ENCODE measurements around the gene PLA2G4E. TPM values are rescaled to one million over a fixed set of nuclear protein-coding genes. Genes with fewer than 3 reads are reported as not detected.

The PLA2G4E gene
- not detected in 2 replicates for total RNA-seq

GRCh38 chr15:42020713-42021273 is at the start of gene PLA2G4E:
Gene PLA2G4E (minus strand): TSS chr15:42021042. CDS start chr15:42021030, 12 bp downstream.

DNA sequence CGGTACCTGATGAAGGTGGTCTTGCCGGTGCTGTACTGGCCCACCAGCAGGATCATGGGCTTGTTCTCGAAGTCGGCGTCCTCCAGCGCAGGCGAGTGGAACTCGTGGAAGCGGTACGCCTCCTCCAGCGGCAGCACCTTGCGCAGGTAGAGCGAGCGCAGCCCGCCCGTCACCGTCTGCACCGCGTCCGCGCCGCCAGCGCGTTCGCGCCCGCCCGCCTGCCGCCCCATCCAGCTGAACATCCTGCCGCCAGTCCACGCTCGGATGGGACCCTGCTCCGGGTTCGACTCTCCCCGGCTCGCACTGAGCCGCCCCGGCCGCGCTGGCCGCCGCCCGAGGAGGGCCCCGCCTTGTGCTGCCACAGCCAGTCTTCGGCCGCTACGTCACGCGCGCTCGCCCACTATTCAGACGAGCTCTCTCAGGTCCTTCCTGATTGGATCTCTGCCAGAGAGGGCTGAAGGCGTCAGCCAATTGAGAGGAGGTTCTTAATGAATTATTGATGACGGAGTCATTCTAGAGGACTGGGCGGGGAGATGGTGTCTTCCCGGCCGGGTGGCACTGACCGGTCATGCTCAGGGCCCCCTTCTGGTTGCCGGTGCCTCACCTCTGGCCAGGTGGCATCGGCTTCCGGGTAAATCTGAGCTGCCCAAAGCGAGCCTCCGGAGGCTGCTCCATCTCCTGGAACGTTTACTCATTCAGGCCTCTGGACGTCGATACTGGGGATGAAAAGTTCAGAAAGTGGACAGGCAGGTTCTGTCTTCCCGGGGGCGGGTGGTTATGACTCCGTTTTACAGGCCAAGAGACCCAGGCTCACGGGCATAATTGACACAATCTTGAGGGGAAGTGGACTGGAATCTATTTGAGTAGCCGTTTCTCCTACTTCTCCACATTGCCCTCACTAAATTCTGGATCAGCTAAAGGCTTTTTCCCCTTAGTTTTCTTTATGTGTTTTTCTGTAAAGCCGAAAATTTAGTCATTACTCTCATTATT is 48.3 kb downstream of the PLA2G4E start, which contains the start of gene EHD4:
Gene EHD4 (minus strand): TSS at position 305 of the 990 bp plus-strand sequence. CDS start 63 bp downstream, at position 242.

Other genes starting within 250 kb of the PLA2G4E start
- 14.7 and 58.0 TPM in 2 replicates for gene MAPKBP1, start 246.6 kb downstream of the PLA2G4E start, total RNA-seq
- gene JMJD7, start 192.9 kb downstream of the PLA2G4E start, total RNA-seq, result 3.9 and 6.0 TPM in 2 replicates
- 0.66 and 1.7 TPM in 2 replicates for gene PLA2G4B, start 182.2 kb downstream of the PLA2G4E start, total RNA-seq
- gene SPTBN5, start 127.0 kb downstream of the PLA2G4E start, total RNA-seq, result 0.44 and 2.4 TPM in 2 replicates
- gene EHD4, start 48.5 kb downstream of the PLA2G4E start, total RNA-seq, result 14.7 and 60.0 TPM in 2 replicates
- not detected in 2 replicates for gene PLA2G4D, start 73.5 kb upstream of the PLA2G4E start, total RNA-seq
- not detected in 2 replicates for gene PLA2G4F, start 135.6 kb upstream of the PLA2G4E start, total RNA-seq
- 53.0 and 66.7 TPM in 2 replicates for gene VPS39, start 187.3 kb upstream of the PLA2G4E start, total RNA-seq